ENCODE data around the gene DCAF6.

Gene DCAF6

GRCh38 chr1:168092566-168093355 is 156.3 kb downstream of the DCAF6 start:
- DNase-seq (ENCODE audit: extremely low spot score), result no peak
- POLR2A ChIA-PET, result no interaction called here
- CTCF ChIA-PET, result interaction anchor here (1.4 to 6.9 kb wide), 3 partner anchors 7 to 12 kb away, joined by 4 to 77 read pairs (median 15); no protein-coding TSS in a partner anchor
- TF ChIP-seq, protein P1, sequence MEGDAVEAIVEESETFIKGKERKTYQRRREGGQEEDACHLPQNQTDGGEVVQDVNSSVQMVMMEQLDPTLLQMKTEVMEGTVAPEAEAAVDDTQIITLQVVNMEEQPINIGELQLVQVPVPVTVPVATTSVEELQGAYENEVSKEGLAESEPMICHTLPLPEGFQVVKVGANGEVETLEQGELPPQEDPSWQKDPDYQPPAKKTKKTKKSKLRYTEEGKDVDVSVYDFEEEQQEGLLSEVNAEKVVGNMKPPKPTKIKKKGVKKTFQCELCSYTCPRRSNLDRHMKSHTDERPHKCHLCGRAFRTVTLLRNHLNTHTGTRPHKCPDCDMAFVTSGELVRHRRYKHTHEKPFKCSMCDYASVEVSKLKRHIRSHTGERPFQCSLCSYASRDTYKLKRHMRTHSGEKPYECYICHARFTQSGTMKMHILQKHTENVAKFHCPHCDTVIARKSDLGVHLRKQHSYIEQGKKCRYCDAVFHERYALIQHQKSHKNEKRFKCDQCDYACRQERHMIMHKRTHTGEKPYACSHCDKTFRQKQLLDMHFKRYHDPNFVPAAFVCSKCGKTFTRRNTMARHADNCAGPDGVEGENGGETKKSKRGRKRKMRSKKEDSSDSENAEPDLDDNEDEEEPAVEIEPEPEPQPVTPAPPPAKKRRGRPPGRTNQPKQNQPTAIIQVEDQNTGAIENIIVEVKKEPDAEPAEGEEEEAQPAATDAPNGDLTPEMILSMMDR (IDR thresholded peaks at IDR 0.05; ENCODE audit: control extremely low read depth, extremely low read depth, low read depth, missing control alignments), result peak; percentile 24

- TF ChIP-seq, protein P1 (IDR thresholded peaks at IDR 0.05; ENCODE audit: control extremely low read depth, extremely low read depth, low read depth, missing control alignments), result no peak
- ChIA-PET POLR2A (no interaction called here), CTCF (interaction anchor here (1.4 to 6.9 kb wide), 3 partner anchors 8 to 13 kb away, joined by 4 to 77 read pairs (median 15); no protein-coding TSS in a partner anchor)
- no peak for DNase-seq (ENCODE audit: extremely low spot score)
Measured at GRCh38 chr1:168093616-168094015, 157.1 kb downstream of the DCAF6 start.

DNA sequence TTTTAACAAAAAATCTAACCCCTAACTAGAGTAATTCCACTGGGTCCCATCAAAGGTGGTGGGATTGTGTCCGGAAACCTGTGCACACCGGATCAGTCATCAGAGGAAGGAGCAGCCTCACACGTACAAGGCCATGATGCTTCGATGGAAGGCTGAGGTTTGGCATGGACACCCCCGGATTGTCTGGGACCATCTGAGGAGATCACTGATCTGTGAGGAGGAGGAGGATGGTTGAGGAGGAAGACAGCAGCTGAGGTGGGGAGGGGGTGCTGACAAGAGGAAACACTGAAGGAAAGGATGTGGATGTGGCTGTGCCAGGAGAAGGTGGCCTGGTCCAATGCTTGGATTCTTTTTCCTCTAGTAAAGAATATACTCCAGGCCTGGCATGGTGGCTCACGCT is 159.0 kb downstream of the DCAF6 start:
- ChIA-PET POLR2A (no interaction called here), CTCF (interaction anchor here (1.1 to 6.9 kb wide), 4 partner anchors 10 to 50 kb away, joined by 3 to 77 read pairs (median 10); no protein-coding TSS in a partner anchor)
- DNase-seq (ENCODE audit: extremely low spot score), result no peak
- TF ChIP-seq, protein P1 (IDR thresholded peaks at IDR 0.05; ENCODE audit: control extremely low read depth, extremely low read depth, low read depth, missing control alignments), result no peak

- ChIA-PET CTCF (interaction anchor here (1.8 to 6.9 kb wide), 3 partner anchors 11 to 49 kb away, joined by 5 to 77 read pairs (median 15); no protein-coding TSS in a partner anchor), POLR2A (no interaction called here)
- TF ChIP-seq, protein P1 (IDR thresholded peaks at IDR 0.05; ENCODE audit: control extremely low read depth, extremely low read depth, low read depth, missing control alignments), result no peak
- no peak for DNase-seq (ENCODE audit: extremely low spot score)
Measured at GRCh38 chr1:168096296-168097165, 160.0 kb downstream of the DCAF6 start.

GRCh38 chr1:168097921-168098528 is 161.5 kb downstream of the DCAF6 start:
- CTCF ChIA-PET, result no interaction called here
- POLR2A ChIA-PET, result no interaction called here
- DNase-seq (ENCODE audit: extremely low spot score), result no peak
- TF ChIP-seq, protein P1 (IDR thresholded peaks at IDR 0.05; ENCODE audit: control extremely low read depth, extremely low read depth, low read depth, missing control alignments), result no peak

All from GM10248 (cell line).